Glutamatergic neuron (in vitro differentiated cells): ENCODE measurements around the gene SARDH. TPM values are rescaled to one million over a fixed set of nuclear protein-coding genes. Genes with fewer than 3 reads are reported as not detected.

ENCODE experiments used
- DNase-seq: peaks from one replicate; pipeline ENCODE4 v3.0.0; 2022
- H3K27ac Mint-ChIP-seq: one replicate; pipeline ENCODE4 v1.8.0; 2020; ENCODE audit warnings: mild to moderate bottlenecking, mixed read lengths, inconsistent platforms; ENCODE audit not compliant: unreplicated experiment
- H3K27me3 Mint-ChIP-seq: one replicate; pipeline ENCODE4 v1.8.0; 2020; ENCODE audit warnings: mild to moderate bottlenecking, moderate library complexity, mixed read lengths, inconsistent platforms; ENCODE audit not compliant: unreplicated experiment
- H3K36me3 Mint-ChIP-seq: one replicate; pipeline ENCODE4 v1.8.0; 2020; ENCODE audit warnings: mild to moderate bottlenecking, mixed read lengths, inconsistent platforms; ENCODE audit not compliant: unreplicated experiment
- H3K4me1 Mint-ChIP-seq: one replicate; pipeline ENCODE4 v1.8.0; 2020; ENCODE audit warnings: mild to moderate bottlenecking, low read depth, mixed read lengths, inconsistent platforms; ENCODE audit not compliant: unreplicated experiment
- H3K4me3 Mint-ChIP-seq: one replicate; pipeline ENCODE4 v1.8.0; 2020; ENCODE audit warnings: mild to moderate bottlenecking, mixed read lengths, inconsistent platforms; ENCODE audit not compliant: unreplicated experiment
- H3K9me3 Mint-ChIP-seq: one replicate; pipeline ENCODE4 v1.8.0; 2020; ENCODE audit warnings: mild to moderate bottlenecking, moderate library complexity, mixed read lengths, inconsistent platforms; ENCODE audit not compliant: unreplicated experiment
- long read RNA-seq: library from polyadenylated mRNA; unstranded; transcript quantifications from one replicate; pipeline ENCODE4 v2.0.0, GENCODE V29; 2020; ENCODE audit not compliant: unreplicated experiment
- total RNA-seq: library from RNA; stranded (reverse); fragmentation: NEBNext Ultra II Directional; extraction: Animal tissue kit (Norgen Biotek cat#: 25700); gene quantifications from one replicate; pipeline ENCODE4 v1.2.1, GENCODE V29; 2021; ENCODE audit not compliant: unreplicated experiment
- TF ChIP-seq, protein P1 (sequence below): fragments of 200-600 bp; sonication (generic); IDR thresholded peaks from one replicate; pipeline ENCODE4 v1.5.0; 2021; ENCODE audit not compliant: partially characterized antibody, unreplicated experiment

Gene SARDH, protein sequence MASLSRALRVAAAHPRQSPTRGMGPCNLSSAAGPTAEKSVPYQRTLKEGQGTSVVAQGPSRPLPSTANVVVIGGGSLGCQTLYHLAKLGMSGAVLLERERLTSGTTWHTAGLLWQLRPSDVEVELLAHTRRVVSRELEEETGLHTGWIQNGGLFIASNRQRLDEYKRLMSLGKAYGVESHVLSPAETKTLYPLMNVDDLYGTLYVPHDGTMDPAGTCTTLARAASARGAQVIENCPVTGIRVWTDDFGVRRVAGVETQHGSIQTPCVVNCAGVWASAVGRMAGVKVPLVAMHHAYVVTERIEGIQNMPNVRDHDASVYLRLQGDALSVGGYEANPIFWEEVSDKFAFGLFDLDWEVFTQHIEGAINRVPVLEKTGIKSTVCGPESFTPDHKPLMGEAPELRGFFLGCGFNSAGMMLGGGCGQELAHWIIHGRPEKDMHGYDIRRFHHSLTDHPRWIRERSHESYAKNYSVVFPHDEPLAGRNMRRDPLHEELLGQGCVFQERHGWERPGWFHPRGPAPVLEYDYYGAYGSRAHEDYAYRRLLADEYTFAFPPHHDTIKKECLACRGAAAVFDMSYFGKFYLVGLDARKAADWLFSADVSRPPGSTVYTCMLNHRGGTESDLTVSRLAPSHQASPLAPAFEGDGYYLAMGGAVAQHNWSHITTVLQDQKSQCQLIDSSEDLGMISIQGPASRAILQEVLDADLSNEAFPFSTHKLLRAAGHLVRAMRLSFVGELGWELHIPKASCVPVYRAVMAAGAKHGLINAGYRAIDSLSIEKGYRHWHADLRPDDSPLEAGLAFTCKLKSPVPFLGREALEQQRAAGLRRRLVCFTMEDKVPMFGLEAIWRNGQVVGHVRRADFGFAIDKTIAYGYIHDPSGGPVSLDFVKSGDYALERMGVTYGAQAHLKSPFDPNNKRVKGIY
- total RNA-seq: 2.0 TPM
- long read RNA-seq: 0 reads

DNA sequence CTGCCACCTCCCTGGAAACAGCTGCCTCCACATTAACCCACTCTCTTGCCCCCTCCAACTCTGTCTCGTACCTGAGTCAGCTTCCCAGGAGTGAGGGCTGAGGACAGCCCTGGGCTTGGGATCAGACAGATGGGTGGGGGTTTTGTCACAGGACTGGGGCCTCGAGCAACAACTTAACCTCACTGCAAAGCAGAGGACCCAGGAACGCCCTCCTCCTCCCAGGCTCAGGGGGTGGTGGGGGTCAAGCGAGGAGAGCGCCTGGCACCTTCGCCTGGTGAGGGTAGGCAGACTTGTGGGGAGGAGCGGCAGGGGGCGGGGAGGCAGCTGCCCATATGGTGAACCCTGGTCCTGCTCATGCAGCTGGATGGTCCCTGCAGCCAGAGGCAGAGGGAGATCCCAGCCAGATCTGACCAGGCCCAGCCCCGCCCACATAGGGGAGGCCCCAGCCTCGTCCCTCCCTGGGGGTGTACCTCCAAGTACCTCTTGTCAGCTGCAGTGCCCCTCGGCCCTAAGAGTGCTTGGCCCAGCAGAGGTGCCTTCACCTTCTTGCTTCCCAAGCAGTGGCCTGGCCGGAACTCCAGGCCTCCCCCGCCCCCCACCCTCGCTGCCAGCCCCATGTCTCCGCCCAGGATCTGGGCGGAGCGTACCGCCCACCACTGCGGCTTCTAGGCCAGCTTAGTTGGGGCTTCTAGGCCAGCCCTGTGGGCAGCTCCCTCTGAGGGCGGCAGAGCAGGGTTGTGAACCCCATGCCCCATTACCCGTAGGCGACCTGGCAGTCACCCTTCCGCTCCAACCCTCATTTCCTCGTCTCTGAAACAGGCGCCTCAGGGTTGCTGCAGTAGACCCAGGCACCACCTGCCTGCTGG lies at the start of gene SARDH:
Gene SARDH, minus strand, starts transcription at position 579 of the 866 bp plus-strand sequence. CDS start 4,179 bp downstream, outside the sequence.
- Mint-ChIP-seq H3K27ac (no peak within 1 kb of the TSS), H3K36me3 (no peaks in the 10 kb centered on the region), H3K27me3 (peaks cover 7% of the 10 kb centered on the region), H3K4me1 (peaks cover 12% of the 10 kb centered on the region), H3K4me3 (no peak within 1 kb of the TSS), H3K9me3 (peaks cover 3% of the 10 kb centered on the region)
- TF ChIP-seq, protein P1, sequence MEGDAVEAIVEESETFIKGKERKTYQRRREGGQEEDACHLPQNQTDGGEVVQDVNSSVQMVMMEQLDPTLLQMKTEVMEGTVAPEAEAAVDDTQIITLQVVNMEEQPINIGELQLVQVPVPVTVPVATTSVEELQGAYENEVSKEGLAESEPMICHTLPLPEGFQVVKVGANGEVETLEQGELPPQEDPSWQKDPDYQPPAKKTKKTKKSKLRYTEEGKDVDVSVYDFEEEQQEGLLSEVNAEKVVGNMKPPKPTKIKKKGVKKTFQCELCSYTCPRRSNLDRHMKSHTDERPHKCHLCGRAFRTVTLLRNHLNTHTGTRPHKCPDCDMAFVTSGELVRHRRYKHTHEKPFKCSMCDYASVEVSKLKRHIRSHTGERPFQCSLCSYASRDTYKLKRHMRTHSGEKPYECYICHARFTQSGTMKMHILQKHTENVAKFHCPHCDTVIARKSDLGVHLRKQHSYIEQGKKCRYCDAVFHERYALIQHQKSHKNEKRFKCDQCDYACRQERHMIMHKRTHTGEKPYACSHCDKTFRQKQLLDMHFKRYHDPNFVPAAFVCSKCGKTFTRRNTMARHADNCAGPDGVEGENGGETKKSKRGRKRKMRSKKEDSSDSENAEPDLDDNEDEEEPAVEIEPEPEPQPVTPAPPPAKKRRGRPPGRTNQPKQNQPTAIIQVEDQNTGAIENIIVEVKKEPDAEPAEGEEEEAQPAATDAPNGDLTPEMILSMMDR: no peak
- peak; percentile 73 for DNase-seq

DNA sequence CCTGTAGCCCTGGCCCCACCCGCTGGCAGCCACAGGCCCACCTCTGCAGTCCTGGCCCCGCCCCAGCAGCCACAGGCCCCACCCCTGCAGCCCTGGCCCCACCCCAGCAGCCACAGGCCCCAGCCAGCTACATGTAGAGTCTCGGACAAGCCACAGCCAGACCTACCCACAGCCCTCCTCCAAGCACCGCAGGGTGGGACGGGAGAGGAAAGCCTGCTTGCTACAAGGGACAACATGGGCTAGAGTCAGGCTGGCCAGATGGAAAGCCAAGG lies 49.5 kb upstream of the SARDH start:
- Mint-ChIP-seq H3K27ac (no peak overlapping the region), H3K4me1 (peaks cover 14% of the 10 kb centered on the region), H3K36me3 (no peaks in the 10 kb centered on the region)

DNA sequence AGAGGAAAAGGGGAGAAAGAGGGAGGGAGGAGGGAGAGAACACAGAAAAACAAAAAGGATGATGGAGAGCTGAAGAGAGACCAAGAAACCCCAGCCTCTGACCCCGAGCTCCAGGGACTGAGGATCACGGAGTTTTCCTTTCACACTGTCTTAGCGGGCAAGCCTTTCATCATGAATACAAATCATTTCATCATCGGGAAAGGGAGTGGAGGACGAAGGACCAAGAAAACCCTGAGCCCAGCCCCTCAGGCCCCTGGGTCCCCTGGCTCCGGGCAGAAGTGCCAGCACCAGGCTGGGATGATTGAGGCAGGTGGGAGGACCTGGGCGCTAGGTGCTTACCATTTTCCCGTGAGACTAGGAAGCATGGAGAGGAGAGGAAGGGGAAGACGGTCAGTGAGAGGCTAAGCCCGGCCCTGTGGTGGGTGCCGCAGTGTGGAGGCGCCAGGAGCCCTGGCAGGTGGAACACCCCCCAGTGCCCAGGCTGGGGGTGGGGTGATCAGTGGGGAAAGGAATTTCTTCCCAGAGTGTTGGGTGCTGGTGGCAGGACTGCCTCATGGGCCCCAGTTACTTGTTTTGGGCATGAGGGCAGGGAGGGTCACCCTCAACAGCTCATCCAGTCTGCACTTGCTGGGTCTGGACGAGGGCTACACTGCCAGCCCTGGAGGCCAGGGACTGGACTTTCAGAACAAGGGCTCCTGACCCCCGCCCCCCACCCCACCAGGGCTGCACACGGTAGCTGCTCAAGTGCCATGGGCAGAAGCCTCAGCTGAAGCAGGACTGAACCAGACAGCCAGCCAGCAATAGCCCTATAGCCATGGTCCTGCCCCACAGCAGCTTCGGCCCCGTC lies 49.0 kb upstream of the SARDH start:
- Mint-ChIP-seq H3K27ac (no peak overlapping the region), H3K36me3 (no peaks in the 10 kb centered on the region), H3K4me1 (peaks cover 14% of the 10 kb centered on the region), H3K27me3 (peaks cover 24% of the 10 kb centered on the region), H3K9me3 (peaks cover 28% of the 10 kb centered on the region), H3K4me3 (no peak overlapping the region)
- TF ChIP-seq, protein P1: no peak
- no peak for DNase-seq

More for the DNA sequence above, 49.5 kb upstream of the SARDH start:
- peaks cover 23% of the 10 kb centered on the region for H3K27me3 Mint-ChIP-seq
- peaks cover 31% of the 10 kb centered on the region for H3K9me3 Mint-ChIP-seq
- TF ChIP-seq, protein P1: no peak
- DNase-seq: peak; percentile 57
- H3K4me3 Mint-ChIP-seq: no peak overlapping the region

DNA sequence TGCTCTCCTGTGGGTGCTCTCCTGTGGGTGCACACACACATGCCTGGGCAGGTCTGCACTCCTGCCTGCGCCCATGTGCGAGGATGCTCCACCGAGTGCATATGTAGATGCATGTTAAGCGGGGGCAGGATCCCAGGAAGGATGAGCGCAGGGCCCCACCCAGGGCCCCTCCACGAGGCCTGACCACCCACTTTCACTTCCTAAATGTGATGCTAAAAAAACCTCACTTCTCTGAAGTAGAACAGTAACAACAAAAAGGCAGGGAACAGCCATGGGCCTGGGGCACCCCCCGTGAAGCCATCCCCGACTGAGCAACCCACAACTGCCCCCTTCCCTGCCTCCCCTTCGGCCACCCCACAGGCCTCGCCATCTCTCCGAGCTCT lies 48.2 kb upstream of the SARDH start:
- no peaks in the 10 kb centered on the region for H3K36me3 Mint-ChIP-seq
- H3K4me1 Mint-ChIP-seq: peaks cover 17% of the 10 kb centered on the region
- H3K27ac Mint-ChIP-seq: peak overlapping the region; percentile 15
- no peak overlapping the region for H3K4me3 Mint-ChIP-seq
- TF ChIP-seq, protein P1: no peak
- DNase-seq: no peak
- peaks cover 23% of the 10 kb centered on the region for H3K27me3 Mint-ChIP-seq
- H3K9me3 Mint-ChIP-seq: peaks cover 30% of the 10 kb centered on the region
